Left kidney (tissue), 2 donors: ENCODE measurements around the gene OCA2. TPM values are rescaled to one million over a fixed set of nuclear protein-coding genes. Genes with fewer than 3 reads are reported as not detected.
"Not testable (repeated sequence)": the region's sequence is repeated elsewhere in the genome, so short reads cannot be mapped to it uniquely, and the experiment has no call there.

Experiments
- DNase-seq: peaks from one replicate; pipeline ENCODE4 v3.0.0-alpha.2; 2013
- polyA plus RNA-seq: library from polyadenylated mRNA; unstranded; fragments of 120-200 nt; gene quantifications from one replicate; pipeline ENCODE4 v1.2.1, GENCODE V29; 2013; ENCODE audit not compliant: insufficient read length

OCA2 gene
- polyA plus RNA-seq, 1 donor = 9.0 TPM

GRCh38 chr15:28121577-28121976 is 22.5 kb upstream of the OCA2 start:
- DNase-seq = not testable (repeated sequence)

GRCh38 chr15:28120359-28120640 is 21.2 kb upstream of the OCA2 start:
- DNase-seq = no peak

GRCh38 chr15:28118531-28118930 is 19.4 kb upstream of the OCA2 start:
- no peak for DNase-seq

- no peak for DNase-seq
These were observed 19.0 kb upstream of the OCA2 start for GRCh38 chr15:28118083-28118482.

- DNase-seq = no peak
These were observed 18.4 kb upstream of the OCA2 start for GRCh38 chr15:28117432-28117990.

- DNase-seq = no peak
These were observed 17.7 kb upstream of the OCA2 start for GRCh38 chr15:28116521-28117431.

GRCh38 chr15:28115871-28116270 is 16.8 kb upstream of the OCA2 start:
- DNase-seq = no peak

- DNase-seq = no peak
These were observed 15.9 kb upstream of the OCA2 start for GRCh38 chr15:28114721-28115622.

- DNase-seq = no peak
These were observed 15.0 kb upstream of the OCA2 start for GRCh38 chr15:28114114-28114455.

- DNase-seq = no peak
These were observed 14.4 kb upstream of the OCA2 start for GRCh38 chr15:28113394-28114113.

GRCh38 chr15:28112962-28113361 is 13.8 kb upstream of the OCA2 start:
- DNase-seq = no peak

- no peak for DNase-seq
These were observed 13.1 kb upstream of the OCA2 start for GRCh38 chr15:28112101-28112760.

GRCh38 chr15:28111543-28111942 is 12.4 kb upstream of the OCA2 start:
- no peak for DNase-seq

- DNase-seq = no peak
These were observed 11.4 kb upstream of the OCA2 start for GRCh38 chr15:28110481-28110881.

GRCh38 chr15:28109626-28110455 is 10.7 kb upstream of the OCA2 start:
- DNase-seq = no peak

- DNase-seq = no peak
These were observed 8.8 kb upstream of the OCA2 start for GRCh38 chr15:28107904-28108275.

GRCh38 chr15:28107111-28107903 is 8.2 kb upstream of the OCA2 start:
- DNase-seq = no peak

- no peak for DNase-seq
These were observed 7.4 kb upstream of the OCA2 start for GRCh38 chr15:28106294-28107110.

- no peak for DNase-seq
These were observed 6.7 kb upstream of the OCA2 start for GRCh38 chr15:28105793-28106192.
